GM12892 (cell line): ENCODE data around the gene ERGIC2.
A peak's percentile ranks its signal among the peaks of the same experiment; 100 is the strongest.
"Not testable (repeated sequence)": the region's sequence is repeated elsewhere in the genome, so short reads cannot be mapped to it uniquely, and the experiment has no call there.

Experiments used
- DNase-seq: peaks from one replicate; pipeline ENCODE4 v3.0.0; 2011; ENCODE audit not compliant: insufficient read length
- FAIRE-seq: peaks from 2 replicates; lab custom pipeline; 2011; peaks lifted over from hg19 to GRCh38; lab: Jason Lieb, UNC
- POLR2A ChIP-seq: IDR thresholded peaks from 2 replicates; pipeline ENCODE4 v1.6.1; 2011; ENCODE audit warnings: low read depth, low read length, control low read depth
- POLR2AphosphoS5 ChIP-seq: IDR thresholded peaks from 2 replicates; pipeline ENCODE4 v1.6.1; 2011; ENCODE audit warnings: low read depth, low read length, control low read depth
- TAF1 ChIP-seq: IDR thresholded peaks from 2 replicates; pipeline ENCODE4 v1.6.1; 2011; ENCODE audit warnings: low read depth, mild to moderate bottlenecking, control low read depth, low read length, borderline replicate concordance

ERGIC2 gene

GRCh38 chr12:29403991-29404390, 23.0 kb upstream of the ERGIC2 start:
- TF ChIP-seq POLR2AphosphoS5 (no peak), TAF1 (no peak), POLR2A (no peak)
- DNase-seq (no peak), FAIRE-seq (no peak)

- no peak for DNase-seq
- FAIRE-seq, result no peak
- TF ChIP-seq TAF1 (no peak), POLR2A (no peak), POLR2AphosphoS5 (no peak)
These were observed 21.5 kb upstream of the ERGIC2 start for GRCh38 chr12:29402437-29402836.

GRCh38 chr12:29398495-29398894, 17.5 kb upstream of the ERGIC2 start:
- no peak for DNase-seq
- FAIRE-seq, result no peak
- TF ChIP-seq POLR2A (no peak), POLR2AphosphoS5 (no peak), TAF1 (no peak)

- no peak for TF ChIP-seq TAF1
- no peak for TF ChIP-seq POLR2A
- TF ChIP-seq POLR2AphosphoS5, result no peak
- FAIRE-seq (no peak), DNase-seq (no peak)
These were observed 15.8 kb upstream of the ERGIC2 start for GRCh38 chr12:29396774-29397173.

- TF ChIP-seq POLR2A (no peak), POLR2AphosphoS5 (no peak)
- DNase-seq (no peak), FAIRE-seq (no peak)
These were observed 14.4 kb upstream of the ERGIC2 start for GRCh38 chr12:29395356-29395755.

- not testable (repeated sequence) for FAIRE-seq, DNase-seq
These were observed 9.4 kb upstream of the ERGIC2 start for GRCh38 chr12:29390419-29390818.

GRCh38 chr12:29389295-29389919, 8.4 kb upstream of the ERGIC2 start:
- FAIRE-seq, result no peak
- DNase-seq, result no peak
- TF ChIP-seq TAF1 (no peak), POLR2A (no peak), POLR2AphosphoS5 (no peak)

GRCh38 chr12:29386084-29386680, 5.2 kb upstream of the ERGIC2 start:
- FAIRE-seq, DNase-seq: not testable (repeated sequence)

- not testable (repeated sequence) for DNase-seq, FAIRE-seq
These were observed 4.2 kb upstream of the ERGIC2 start for GRCh38 chr12:29385194-29385593.

GRCh38 chr12:29382251-29382650, 1.3 kb upstream of the ERGIC2 start:
- FAIRE-seq (no peak), DNase-seq (no peak)
- no peak for TF ChIP-seq TAF1
- TF ChIP-seq POLR2AphosphoS5, result no peak
- no peak for TF ChIP-seq POLR2A

- TF ChIP-seq TAF1 (no peak), POLR2A (no peak), POLR2AphosphoS5 (no peak)
- FAIRE-seq (no peak), DNase-seq (no peak)
These were observed 4.9 kb downstream of the ERGIC2 start for GRCh38 chr12:29376118-29376517.

- DNase-seq (no peak), FAIRE-seq (no peak)
- TF ChIP-seq POLR2A, result no peak
- no peak for TF ChIP-seq POLR2AphosphoS5
- TF ChIP-seq TAF1, result no peak
These were observed 6.1 kb downstream of the ERGIC2 start for GRCh38 chr12:29374913-29375312.

- DNase-seq (no peak), FAIRE-seq (peak; percentile 46)
- no peak for TF ChIP-seq TAF1
- no peak for TF ChIP-seq POLR2A
- TF ChIP-seq POLR2AphosphoS5, result no peak
These were observed 7.0 kb downstream of the ERGIC2 start for GRCh38 chr12:29374012-29374411.
